ENCODE results near the gene DRP2.
"Not testable (repeated sequence)": the region's sequence is repeated elsewhere in the genome, so short reads cannot be mapped to it uniquely, and the experiment has no call there.

The DRP2 gene, protein sequence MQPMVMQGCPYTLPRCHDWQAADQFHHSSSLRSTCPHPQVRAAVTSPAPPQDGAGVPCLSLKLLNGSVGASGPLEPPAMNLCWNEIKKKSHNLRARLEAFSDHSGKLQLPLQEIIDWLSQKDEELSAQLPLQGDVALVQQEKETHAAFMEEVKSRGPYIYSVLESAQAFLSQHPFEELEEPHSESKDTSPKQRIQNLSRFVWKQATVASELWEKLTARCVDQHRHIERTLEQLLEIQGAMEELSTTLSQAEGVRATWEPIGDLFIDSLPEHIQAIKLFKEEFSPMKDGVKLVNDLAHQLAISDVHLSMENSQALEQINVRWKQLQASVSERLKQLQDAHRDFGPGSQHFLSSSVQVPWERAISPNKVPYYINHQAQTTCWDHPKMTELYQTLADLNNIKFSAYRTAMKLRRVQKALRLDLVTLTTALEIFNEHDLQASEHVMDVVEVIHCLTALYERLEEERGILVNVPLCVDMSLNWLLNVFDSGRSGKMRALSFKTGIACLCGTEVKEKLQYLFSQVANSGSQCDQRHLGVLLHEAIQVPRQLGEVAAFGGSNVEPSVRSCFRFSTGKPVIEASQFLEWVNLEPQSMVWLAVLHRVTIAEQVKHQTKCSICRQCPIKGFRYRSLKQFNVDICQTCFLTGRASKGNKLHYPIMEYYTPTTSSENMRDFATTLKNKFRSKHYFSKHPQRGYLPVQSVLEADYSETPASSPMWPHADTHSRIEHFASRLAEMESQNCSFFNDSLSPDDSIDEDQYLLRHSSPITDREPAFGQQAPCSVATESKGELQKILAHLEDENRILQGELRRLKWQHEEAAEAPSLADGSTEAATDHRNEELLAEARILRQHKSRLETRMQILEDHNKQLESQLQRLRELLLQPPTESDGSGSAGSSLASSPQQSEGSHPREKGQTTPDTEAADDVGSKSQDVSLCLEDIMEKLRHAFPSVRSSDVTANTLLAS

DNA sequence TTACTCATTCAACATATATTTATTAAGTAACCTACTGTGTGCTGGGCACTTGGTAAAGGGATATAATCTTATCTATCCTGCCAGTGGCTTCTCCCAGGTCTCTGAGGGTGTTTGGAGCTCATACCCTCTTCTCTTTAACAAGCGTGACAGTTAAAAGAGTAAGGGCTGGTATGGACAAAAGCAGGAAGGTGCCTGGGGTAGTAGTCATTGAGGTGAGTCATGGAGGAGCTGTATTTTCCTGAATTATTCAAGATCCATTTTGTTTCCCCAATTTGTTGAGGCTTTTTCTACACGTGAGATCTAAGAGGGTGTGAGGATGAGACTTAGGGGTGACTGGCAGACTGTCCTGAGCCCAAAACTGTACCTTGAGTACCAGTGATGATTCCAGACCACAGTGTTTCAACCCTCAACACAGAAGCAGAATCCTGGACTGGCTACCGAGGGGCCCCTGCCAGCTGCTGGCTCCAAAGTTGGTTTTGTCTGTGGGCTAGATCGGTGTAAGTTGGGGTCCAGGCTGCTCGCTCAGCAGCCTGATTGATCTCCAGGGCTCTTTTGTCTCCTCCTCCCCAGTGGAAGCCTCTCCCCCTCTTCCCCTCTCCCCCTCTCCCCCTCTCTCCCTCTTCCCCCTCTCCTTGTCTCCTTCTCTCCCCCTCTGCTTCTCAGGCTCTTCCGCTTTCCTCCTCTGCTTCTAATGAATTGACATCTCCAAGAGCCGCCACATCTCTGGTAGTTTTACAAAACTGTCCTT lies at the start of gene DRP2:
DRP2 (plus strand) TSS at position 671 of the 748 bp plus-strand sequence. CDS start 11,862 bp downstream, outside the sequence.
- DNase-seq, result no peak

DNA sequence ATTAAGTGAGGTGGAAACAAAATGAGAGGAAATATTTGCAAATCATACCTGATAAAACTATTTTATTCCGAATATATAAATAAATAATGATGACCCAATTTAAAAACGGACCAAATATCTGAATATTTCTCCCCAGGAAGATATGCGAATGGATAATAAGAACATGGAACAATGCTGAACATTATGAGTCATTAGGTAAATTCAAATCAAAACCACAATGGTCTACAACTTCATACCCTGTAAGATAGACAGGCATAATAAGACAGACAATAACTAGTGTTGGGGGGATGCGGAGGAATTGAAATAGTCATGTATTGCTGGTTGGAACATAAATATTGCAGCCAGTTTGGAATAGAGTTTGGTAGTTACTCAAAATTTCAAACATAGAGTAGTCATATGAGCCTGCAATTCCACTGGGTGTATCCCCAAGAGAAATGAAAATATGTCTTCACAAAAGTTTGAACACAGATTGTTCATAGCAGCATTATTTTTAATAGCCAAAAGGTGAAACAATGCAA lies 47.6 kb upstream of the DRP2 start:
- DNase-seq, result no peak

DNA sequence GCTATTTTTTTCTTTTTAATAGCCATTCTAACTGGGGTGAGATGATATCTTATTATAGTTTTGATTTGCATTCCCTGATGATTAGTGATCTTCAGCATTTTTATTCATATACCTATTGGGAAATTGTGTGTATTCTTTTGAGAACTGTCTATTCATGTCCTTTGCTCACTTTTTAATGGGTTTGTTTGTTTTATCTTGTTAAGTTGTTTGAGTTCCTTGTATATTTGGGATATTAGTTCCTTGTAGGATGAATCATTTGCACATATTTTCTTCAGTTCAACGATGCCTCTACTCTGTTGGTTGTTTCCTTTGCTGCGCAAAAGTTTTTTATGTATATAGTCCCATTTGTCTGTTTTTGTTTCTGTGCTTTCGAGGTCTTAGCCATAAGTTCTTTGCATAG lies 43.1 kb upstream of the DRP2 start:
- DNase-seq, result no peak

DNA sequence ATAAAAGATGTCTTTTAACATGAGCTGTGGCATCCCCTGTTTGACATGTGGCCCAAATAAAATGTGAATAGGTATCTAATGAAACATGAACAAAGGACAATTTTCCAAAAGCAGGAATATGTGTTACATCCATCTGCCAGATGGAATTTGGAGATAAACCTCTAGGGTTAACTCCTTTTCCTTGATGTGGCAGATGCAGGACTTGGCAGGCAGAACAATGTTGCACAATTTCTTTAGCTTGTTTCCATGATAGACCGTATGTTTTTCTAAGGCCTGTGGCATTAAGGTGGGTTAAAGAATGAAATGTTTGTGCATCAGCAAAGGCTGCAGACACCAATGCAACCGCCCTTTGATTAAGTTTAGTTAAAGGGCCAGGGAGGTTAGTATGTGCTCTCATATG lies 34.7 kb upstream of the DRP2 start:
- not testable (repeated sequence) for DNase-seq

DNA sequence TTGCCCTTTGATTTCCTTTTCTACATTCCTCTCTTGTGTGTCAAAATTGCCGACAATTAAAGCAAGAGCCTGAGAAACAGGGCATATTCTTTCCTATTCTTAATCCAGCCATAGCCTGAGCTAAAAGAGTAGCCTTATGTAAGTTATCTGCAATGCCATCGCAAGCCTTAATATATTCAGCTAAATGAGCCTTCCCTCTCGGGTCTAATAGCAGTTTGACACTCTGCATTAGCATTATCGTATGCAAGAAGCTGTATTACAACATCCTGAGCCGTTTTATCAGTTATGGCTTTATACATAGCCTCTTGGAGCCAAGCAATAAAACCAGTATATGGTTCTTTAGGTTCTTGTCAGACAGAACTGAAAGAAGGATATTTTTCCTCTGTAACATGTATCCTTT lies 31.6 kb upstream of the DRP2 start:
- not testable (repeated sequence) for DNase-seq

DNA sequence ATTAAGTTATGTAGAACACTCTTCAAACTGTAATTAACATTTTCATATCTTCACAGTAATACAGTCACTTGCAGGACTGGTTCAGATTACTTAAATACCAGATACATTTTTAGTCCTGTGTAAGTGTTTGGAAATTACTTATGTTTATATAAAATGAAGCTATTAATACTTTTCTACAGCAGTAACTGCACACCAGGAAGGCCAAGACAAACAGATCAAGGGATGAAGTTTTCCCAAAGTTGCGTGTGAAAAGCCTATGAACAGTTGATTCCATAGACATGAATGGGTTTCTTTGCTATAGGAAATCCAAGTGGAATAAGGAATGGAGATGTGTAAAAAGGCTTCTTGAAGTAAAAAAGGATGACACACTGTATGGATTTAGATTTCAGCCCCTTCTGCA lies 28.9 kb upstream of the DRP2 start:
- no peak for DNase-seq

DNA sequence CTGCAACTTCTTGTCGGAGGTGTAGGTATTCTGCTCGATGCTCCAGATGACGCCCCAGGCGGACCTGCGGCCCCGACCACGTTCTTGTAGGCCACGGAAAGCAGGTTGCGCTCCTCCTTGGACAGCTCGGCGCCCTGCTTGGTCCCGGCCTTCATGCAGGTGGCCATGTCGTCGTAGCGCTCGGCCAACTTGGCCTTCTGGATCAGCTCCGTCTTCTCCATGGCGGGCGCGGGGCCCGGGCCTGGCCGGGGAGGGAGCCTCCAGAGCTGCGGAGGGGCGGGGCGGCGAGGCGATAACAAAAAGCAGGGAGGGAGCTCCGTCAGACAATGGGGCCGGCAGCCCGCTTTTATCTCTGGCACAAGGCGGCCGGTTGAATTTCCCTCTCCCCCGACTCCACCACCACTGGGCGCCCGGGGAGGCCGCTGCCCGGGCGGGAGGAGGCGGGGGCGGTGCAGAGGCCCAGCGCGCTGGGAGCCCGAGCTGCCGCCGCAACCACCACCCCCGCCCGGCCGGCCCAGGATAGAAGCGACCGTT lies 28.3 kb upstream of the DRP2 start:
- no peak for DNase-seq

DNA sequence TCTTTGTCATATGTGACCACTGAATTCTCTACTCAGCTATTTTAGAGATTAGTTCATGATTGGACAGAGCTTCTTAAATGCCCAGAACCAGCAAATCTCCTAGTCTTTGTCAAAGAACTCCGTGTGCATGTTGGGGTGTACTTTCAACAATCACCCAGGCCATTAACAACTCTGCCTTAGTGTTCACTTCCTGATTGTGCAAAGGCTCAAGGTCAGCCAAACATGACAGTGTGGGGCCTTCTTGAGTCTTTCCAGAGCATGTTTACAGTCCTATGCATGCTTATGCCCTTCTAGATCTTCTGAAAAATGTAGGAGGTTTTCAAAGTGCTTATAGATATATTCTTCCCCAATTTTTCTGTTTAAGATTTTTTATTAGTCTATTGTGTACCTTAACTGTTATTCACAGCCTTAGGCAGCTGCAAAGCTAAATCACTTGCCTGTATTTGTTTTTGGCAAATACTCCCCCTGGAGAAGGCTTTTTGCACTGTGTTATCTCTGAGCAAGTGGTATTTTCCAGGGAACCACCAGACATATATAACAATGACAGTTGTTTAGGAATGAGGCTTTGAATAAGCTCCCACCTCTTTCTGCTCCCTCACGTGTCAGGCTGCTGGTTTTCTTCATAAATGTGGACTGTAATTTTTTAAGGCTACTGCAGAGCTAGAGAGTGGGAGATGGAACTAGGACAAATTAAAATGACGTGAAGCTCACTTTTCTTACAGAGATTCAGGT lies 24.0 kb upstream of the DRP2 start:
- DNase-seq, result no peak

DNA sequence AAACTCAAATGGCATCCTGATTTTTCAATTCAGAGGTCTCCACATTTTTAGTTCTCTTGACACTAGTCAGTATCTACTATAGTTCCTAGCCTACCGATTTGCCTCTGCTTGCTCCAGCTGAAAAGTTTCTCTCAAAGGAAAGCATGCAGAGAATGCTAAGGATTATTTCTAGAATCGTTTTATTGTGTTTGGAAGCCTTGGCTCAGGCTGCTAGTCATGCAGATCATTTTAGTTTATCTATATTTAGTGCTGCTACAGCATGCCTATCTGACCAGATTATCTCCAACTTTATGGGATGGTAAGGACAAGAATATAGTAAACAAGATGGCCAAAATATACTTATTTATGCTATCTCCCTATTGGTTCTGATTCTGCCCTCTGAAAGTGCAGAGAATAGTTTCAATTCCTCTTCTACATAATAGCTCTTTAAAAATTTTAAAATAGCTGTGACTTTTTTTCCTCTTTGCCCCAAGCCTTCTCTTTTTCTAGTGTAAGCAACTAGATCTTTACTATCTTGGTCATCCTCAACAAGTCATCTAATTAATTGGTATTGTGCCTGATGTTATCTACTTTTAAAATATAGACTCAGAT lies 15.7 kb upstream of the DRP2 start:
- DNase-seq, result no peak

DNA sequence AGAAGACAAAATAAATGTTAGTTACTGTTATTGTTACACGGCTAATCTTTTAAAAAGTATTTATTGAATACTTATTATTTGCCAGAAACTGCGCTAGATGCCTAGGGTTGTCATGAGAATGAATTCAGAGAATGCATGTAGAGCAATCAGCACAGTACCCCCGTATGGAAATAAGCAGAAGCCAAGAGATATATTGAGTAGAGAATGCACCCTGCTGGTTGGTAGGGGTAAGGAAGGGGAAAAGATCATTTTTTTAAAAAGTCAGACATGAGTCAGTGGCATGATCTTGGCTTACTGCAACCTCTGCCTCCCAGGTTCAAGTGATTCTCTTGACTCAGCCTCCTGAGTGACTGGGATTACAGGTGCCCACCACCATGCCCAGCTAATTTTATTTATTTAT lies 13.1 kb upstream of the DRP2 start:
- peak; percentile 5 to 23 for DNase-seq

DNA sequence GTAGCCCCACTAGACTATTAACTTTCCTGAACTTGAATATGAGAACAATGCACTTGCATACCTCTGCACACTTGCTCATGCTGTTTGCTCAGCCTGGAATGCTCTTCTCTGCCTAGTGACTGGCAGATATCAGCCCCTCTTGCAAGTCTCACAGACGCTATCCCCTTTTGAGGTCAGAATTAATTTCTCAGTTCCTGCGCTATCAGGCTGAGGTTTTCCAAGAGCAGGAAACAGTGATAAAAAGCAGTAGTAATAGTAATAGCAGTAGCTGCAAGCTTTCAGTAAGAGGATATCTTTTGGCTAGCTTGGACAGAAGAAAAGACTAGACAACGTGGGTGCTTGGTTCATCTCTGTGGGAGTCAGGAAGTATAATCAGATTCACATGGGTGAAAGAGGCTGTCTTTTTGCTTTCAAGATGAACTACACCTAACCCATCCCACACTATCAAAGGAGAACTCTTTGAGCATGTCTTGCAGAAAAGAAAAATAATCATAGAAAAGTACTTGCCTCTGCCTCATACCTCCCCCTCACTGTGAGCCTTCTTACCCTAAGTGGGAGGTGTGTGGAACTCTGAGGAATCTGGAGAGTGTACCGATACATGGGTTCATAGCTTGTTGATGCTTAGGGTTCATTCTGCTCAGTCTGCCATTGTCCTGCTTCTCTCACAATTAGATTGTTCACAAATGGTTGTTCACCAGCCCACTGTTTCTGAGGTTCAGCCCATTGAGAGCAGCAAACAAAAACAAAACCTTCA lies 11.3 kb upstream of the DRP2 start:
- no peak for DNase-seq

DNA sequence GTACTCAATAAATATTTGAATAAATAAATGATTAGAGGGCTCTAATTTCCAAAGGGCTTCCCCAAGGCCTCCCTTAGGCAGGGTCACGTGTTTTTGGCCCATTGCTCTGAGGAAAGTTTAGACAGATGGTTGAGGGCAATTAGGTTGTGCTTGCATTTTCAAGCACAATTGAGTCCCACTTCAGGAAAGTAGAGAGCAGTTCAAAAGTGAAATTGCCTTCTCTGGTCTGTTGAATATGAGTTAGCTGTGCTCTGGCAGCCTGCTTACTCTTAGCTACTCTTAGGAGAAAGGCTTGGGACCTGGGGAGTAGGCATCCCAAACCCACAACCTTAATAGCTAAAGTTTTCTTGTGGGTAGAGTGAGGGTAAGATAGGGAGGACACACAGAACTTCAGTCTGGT lies 9.0 kb upstream of the DRP2 start:
- no peak for DNase-seq

DNA sequence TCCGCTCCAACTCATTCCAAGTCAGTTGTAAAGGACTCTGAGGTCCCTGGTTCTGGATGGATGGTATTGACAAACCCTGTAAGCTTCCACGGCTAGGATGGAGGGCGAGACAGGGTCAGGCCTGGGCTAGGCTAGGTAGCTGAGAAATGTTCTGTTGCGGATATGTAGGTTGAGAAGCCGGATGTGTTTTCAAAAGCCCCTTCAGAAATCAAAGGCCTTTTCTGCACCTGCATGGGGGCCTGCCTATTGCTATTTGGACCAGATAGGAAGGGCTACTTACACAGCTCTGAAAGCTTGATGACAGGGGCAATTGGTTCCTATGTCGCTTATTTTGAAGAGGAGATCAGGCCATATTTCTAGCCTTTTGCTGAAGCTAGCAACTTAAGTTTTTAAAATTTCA lies 1.9 kb upstream of the DRP2 start:
- no peak for DNase-seq

DNA sequence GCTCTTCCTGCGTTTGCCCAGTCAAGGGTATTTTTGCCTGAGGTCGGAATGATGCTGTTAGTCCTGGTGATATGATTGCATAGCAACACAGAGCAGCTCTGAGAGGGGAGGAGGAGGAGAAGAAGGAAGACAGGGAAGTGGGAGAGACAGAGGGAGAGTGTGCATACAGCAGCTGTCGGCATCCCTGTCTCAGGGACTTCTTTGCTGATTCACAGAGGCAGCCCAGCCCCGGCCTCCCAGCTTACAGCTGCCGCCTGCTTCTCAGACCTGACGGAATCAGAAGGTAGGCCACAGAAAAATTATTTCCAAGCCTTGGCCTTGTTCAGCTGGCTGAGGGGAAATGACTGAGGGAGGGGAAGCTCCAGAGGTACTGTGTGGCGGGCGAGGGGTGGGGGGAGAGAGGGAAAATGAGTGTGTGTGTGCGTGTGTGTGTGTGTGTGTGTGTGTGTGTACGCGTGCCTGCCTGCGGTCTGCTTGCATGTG lies 319 bp downstream of the DRP2 start:
- DNase-seq, result no peak

DNA sequence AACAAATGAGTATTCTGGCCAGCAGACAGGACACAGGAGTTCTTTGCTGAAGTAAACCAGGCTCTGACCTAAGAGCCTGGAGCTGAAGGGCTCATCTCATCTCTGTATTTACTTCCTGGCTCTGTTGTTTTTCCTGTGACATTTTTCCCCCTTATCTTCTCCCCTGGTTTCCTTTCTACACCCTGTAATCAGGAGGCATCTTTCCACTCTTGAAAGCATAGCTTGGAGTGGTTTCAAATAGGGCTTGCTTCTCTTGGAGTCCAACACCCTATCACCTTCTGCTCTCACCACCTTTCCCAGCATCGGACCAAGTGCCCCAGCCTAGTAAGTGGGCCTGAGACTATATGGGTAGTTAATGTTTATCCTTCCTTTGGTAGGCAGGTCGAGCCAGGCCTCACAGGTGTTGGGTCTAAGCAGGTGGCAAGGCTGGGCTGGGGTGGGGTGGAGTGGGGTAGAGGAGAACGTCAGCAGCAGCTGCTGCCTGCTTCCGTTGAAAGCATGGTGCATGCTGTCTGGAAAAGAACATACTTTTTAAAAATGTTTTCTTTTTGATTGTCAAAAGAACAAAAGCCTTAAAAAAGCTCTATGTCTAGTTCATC lies 1.2 kb downstream of the DRP2 start:
- DNase-seq, result no peak

DNA sequence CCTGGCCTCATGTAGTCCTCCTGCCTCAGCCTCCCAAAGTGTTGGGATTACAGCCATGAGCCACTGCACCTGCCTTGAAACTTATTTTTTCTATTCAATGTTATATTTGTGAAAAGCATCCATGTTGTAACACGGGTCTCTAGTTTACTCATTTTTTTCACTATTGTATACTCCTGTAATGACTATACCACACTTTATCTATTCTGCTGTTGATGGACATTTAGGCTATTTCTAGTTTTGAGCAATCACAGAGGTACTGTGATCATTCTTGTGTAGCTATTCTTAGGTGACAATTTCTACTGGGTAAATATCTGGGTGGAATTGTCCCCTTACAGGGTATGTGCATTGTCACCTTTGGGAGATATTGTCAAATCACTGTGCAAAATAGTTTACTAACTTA lies 3.6 kb downstream of the DRP2 start:
- no peak for DNase-seq

DNA sequence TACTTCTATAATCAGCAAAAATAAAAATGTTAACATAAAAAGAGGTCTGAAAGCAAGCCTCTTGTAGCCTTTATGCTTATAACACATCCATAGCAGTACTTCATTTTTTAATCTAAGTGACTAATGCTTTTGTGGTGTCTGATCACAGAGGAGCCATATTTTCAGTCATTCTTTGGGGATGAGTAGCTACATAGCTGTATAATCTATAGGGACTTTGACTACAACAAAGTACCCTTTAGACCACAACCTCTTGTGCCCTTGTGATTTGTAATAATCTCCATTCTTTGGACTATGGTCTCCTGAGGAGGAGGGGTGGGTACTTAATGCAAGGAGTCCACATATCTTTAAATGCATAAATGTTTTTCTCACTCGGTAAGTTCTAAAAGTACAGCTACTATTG lies 9.6 kb downstream of the DRP2 start:
- DNase-seq, result no peak

DNA sequence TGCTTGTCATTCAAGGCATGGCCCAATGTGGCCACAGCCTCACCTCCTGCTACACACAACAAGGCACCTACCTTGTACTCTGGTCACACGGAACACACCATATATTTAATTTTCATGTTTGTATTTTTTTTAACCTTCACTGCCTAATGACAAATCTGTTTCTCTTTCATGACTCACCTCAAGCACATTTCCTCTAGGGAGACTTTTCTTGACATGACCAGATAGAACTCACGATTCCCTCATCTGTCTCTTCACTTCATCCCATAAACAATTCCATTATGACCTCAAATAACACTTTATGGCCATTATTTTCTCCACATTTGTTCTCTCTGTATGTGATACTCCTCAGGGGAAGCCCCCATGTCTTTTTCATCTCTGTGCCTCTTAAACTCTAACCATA lies 11.1 kb downstream of the DRP2 start:
- no peak for DNase-seq

DNA sequence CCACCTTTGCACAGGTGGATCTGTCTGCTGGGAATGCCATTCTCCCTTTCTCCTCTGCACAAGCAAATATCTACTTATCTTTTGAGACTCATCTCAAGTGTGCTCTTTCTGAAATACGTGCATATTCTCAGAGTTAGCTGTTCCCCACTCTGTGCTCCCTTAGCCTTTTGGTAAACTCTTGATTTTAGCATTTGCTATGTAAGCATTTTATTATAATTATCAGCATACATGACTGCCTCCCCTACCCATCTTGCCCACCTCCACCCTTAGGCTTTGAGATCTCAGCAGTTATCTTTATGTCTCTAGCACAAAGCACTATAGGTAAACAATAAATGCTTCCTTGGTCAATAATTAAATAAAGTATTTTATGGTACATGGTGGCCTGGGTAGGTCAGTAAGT lies 11.5 kb downstream of the DRP2 start:
- DNase-seq, result no peak

DNA sequence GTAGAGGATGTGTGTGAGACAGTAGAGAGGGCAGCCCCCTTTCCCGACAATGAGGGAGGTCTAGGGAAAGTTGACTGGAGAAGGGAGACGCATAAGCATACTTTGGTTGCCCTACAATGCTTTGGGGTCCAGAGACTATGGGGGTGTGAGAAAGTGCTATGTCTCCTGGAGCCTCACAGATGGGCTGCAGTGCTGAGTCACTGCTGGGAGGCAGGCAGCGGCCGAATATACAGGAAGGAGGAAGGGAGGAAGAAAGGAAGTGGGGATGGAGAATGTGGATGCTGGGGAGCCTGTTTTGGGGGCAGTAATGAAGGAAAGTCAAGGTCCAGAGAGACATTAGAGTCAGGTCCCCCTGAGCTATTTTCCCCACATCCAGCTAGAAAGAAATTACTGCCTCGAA lies 12.7 kb downstream of the DRP2 start:
- no peak for DNase-seq
